8988T (cell line): ENCODE measurements around the gene METTL8.
"Not testable (repeated sequence)": the region's sequence is repeated elsewhere in the genome, so short reads cannot be mapped to it uniquely, and the experiment has no call there.

Experiments
- DNase-seq: peaks from one replicate; pipeline ENCODE4 v3.0.0; 2011

Gene METTL8

GRCh38 chr2:171341394-171342066 lies 92.3 kb downstream of the METTL8 start:
- no peak for DNase-seq

DNA sequence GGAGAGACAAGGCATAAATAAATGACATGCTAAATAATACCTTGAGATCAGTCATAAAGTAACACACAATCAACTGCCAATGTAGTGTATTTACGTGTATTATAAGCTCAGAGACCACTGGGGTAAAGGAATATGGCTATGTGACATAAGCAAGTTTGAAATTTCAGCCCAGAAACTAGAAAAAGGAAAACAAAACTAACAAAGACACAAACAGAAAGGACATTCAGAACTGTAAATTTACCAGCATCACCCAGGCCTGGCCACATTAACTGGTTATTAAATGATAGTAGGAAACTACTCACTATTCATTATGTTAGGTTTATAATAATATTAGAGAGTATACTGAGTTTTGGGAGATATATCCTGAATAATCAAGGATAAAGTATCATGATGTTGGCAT lies 98.8 kb downstream of the METTL8 start:
- DNase-seq: no peak

DNA sequence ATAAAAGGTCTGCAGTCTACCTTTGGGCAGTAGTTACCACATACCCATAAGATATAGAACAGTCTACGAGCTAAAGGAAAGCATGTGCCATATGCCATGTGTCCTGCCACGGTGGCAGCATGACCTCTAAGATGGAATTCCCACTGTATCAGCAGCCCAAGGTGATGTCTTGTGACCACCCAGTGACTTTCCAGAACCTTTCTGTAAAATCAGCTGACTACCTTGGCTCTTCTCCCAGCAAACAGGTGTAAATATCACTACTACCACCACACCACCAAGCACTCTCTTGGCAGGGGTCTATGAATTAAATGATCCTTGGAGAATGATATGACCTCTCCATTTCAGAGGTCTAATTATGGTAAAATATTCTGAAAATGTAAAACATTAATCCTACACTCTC lies 99.6 kb downstream of the METTL8 start:
- no peak for DNase-seq

DNA sequence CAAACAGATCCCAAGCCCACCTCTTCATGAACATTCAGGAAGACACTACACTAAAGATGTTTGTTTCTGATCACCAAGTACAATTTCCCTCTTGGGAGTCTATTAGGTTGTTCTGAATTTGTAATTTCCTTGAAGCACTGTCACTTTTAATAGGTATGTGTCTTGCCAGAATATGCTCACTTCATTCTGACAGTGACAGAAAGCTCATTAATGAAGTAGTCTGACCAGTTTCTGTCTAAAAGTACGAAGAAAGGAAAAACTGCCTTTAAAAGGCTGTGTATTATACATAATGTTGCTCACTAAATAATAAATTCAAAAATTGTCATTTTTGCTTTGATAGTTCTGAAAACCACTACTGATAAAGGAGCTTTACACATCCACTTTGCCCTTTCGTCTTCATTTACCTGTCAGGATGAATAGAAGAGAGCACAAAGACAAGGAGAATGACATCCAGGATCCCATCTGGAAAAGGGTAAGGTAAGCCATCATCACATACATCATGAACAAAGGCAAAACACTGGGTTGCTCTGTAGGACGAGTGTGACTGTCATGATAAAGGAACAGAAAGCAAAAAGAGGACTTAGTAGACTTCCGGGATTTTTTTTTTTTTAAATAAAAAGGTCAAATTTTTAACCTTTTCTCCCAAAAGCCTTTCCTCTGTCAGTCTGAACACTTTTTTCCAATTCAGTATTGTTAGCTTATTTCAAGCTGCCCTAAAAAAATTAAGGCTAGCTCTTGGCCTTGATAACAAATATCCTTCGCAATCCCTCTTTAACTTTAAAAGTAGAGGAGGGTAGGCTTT lies 103.4 kb downstream of the METTL8 start:
- DNase-seq: no peak

DNA sequence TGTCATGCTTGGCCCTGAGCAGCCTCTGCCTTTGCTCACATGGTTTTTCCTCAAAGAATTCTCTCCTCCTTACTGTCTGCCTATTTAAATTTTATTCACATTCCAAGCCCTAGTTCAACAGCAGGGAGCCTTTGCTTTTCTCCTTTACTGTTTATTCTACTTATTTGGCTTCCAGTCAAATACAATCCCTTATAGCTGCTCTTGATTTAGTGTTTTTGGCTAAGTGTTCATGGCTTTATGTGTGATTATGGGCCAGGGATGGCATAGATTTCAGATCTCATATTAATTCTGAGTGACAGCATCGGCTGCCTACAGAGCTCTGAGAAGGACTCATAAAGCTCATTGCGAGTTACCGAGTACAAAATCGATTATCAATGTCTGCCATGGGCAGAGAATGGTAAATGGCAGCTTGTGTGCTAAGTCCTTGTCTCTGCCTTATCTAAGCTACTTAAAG lies 106.7 kb downstream of the METTL8 start:
- DNase-seq: no peak

- no peak for DNase-seq
Measured at GRCh38 chr2:171325886-171326585, 107.8 kb downstream of the METTL8 start.

DNA sequence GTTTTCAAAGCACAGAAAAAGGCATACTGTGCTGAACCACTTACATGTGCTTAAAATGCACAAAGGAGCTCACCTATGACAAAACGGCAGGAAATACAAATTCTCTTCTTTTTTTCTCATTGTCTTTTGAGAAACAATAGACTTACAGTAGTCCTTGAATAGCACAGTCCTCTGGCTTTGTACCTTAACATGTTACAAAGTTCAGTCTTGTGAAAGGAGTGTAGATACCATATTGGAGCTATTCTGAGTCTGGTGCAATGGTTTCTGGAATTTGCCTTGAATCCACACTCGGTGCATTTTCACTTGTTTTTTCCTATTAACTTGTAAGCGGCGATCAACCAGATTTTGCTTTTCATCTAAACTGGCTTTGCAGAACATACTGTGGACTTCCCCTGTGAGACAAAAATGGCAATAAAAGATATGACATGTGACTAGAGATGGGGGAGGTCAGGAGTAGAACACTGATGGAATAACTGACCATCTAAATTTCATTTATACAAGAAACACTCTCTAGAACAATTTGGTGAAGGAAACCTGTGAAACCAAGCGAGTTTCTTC lies 109.7 kb downstream of the METTL8 start:
- no peak for DNase-seq

DNA sequence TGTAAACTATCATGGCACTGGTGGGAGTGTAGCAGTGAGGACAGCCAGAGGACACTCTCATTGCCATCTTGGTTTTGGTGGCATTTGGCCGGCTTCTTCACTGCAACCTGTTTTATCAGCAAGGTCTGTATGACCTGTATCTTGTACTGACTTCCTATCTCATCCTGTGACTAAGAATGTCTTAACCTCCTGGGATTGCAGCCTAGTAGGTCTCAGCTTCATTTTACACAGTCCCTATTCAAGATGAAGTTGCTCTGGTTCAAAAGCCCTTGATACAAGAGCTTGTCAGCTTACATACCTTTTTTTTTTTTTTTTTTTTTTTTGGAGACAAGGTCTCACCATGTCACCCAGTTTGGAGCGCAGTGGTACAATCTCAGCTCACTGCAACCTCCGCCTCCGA lies 110.9 kb downstream of the METTL8 start:
- DNase-seq: no peak

- DNase-seq: no peak
Measured at GRCh38 chr2:171320731-171321130, 113.1 kb downstream of the METTL8 start.

GRCh38 chr2:171320208-171320621 lies 113.6 kb downstream of the METTL8 start:
- DNase-seq: no peak

DNA sequence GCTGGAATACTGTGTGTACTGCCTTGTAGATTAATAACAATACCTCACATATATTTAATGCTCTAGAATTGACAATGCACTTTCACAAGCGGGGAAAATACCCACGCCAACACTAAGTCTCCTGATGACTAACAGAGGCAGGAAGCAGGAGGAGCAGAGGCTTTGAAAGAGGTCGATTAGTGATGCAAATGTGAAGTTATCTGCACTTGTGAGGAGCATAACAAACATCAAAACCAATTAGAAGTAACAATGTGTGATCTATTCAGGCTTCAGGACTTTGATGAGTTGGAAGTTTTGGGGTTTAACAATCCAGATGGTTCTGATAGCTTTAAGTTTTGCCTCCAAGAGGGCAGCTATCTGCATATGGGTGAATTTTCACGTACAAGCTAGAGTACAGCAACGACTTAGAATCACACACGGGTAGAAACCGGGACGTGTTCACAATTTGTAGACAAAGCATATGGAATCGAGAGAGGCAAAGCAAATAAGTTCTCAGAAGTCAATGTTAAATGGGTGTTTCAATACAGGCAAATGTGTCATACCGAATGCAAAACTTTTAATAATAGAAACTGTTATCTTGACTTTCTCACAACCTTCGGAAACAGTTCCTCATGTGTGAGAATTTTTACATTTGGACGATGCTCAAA lies 114.5 kb downstream of the METTL8 start:
- DNase-seq: no peak

- DNase-seq: no peak
Measured at GRCh38 chr2:171318463-171318934, 115.3 kb downstream of the METTL8 start.

- DNase-seq: no peak
Measured at GRCh38 chr2:171317492-171318125, 116.2 kb downstream of the METTL8 start.

GRCh38 chr2:171316755-171317337 lies 116.9 kb downstream of the METTL8 start:
- no peak for DNase-seq

GRCh38 chr2:171316220-171316619 lies 117.6 kb downstream of the METTL8 start:
- DNase-seq: no peak

DNA sequence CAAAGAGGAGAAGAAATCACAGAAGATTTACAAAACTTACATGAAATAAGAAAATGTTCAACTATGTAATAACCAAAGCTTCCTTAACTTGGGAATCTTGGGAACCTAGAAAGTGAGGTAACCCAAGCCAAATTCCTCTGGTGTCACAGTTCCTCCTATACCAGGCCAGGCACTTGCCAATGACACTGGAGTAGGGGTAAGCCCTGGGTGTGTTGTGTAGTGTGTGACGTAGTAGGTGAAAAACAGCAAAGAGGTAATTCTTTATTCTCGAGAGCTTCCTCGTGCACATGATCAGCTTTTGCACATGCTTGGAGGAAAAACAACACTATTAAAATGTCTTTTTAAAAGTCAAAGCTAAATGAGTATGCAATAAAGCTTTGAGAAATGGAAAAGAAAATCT lies 118.0 kb downstream of the METTL8 start:
- no peak for DNase-seq

DNA sequence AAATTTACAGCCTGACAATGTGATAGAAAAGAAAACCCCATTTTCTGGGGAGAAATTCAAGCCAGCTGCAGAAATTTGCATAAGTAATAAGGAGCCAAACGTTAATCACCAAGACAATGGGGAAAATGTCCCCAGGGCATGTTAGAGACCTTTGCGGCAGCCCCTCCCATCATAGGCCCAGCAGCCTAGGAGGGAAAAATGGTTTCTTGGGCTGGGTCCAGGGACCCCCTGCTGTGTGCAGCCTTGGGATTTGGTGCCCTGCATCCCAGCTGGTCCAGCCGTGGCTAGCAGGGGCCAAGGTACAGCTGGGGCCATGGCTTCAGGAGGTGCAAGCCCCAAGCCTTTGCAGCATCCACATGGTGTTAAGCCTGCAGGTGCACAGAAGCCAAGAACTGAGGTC lies 121.6 kb downstream of the METTL8 start:
- DNase-seq: not testable (repeated sequence)

DNA sequence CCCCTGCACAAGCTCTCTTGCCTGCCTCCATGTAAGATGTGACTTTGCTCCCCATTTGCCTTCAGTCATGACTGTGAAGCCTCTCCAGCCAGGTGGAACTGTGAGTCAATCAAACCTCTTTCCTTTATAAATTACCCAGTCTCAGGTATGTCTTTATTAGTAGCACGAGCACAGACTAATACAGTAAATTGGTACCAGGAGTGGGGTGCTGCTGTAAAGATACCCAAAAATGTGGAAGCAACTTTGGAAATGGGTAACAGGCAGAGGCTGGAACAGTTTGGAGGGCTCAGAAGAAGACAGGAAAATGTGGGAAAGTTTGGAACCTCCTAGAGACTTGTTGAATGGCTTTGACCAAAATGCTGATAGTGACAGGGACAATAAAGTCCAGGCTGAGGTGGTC lies 122.2 kb downstream of the METTL8 start:
- DNase-seq: not testable (repeated sequence)

DNA sequence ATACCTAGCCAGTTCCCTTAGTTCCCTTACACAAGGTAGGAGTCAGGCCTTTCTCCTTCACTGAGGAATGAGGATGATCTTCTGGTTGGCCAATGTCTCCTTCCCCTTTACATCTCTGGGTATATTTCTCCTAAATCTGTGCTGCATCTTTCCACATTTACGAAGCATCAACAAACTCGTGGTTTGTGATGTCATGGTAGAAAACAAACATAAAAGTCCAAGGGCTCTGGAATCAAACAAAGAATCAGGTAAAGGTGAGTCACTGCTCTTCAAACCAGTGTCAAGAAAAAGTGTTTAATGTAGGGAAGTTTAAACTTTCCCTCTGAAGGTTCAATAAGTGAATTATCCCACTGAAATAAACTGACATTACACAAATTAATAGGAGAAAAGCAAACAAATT lies 122.9 kb downstream of the METTL8 start:
- DNase-seq: no peak

- no peak for DNase-seq
Measured at GRCh38 chr2:171309455-171310286, 124.1 kb downstream of the METTL8 start.
